ENCODE data around the gene VAMP1.
"Not testable (repeated sequence)": the region's sequence is repeated elsewhere in the genome, so short reads cannot be mapped to it uniquely, and the experiment has no call there.

The VAMP1 gene

DNA sequence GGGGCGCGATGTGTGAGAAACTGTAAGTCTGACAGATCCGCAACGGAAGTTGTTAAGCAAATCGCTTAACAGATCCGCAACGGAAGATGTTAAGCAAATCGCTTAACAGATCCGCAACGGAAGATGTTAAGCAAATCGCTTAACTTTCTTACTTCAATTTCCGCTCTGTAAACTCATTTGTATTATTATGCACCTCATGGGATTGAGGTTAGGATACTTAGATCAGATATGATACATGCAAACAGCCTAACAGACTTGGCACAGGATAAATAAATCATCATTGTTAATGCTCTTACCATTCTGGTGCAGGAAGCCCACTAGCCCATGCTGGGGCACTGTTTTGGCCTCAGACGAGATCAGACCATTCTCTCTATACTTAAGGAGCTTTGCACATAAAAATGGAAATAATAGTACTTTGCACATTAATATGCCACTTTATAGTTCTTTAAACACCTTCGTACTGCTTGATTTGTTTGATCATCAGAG lies 23.8 kb upstream of the VAMP1 start:
- Histone ChIP-seq H3K27ac (ENCODE audit: low read length) (peak overlapping the region; percentile 92), H4K20me1 (ENCODE audit: insufficient read depth, low read length) (no peaks in the 10 kb centered on the region), H3K9me3 (ENCODE audit: insufficient read depth, low read length) (no peaks in the 10 kb centered on the region), H3K79me2 (ENCODE audit: low read length) (peaks cover 56% of the 10 kb centered on the region), H3K4me3 (ENCODE audit: low read length) (peak overlapping the region; percentile 83), H3K4me2 (ENCODE audit: low read length) (peak overlapping the region; percentile 93), H3K27me3 (ENCODE audit: low read depth, low read length) (no peaks in the 10 kb centered on the region), H3K36me3 (replicated peaks; ENCODE audit: low read depth, low read length) (peaks cover 38% of the 10 kb centered on the region), H3K9ac (ENCODE audit: low read length) (peak overlapping the region; percentile 95), H2AFZ (ENCODE audit: low read depth, low read length) (peak overlapping the region; percentile 54), H3K4me1 (ENCODE audit: low read length) (peaks cover 17% of the 10 kb centered on the region)
- TF ChIP-seq, protein P1, sequence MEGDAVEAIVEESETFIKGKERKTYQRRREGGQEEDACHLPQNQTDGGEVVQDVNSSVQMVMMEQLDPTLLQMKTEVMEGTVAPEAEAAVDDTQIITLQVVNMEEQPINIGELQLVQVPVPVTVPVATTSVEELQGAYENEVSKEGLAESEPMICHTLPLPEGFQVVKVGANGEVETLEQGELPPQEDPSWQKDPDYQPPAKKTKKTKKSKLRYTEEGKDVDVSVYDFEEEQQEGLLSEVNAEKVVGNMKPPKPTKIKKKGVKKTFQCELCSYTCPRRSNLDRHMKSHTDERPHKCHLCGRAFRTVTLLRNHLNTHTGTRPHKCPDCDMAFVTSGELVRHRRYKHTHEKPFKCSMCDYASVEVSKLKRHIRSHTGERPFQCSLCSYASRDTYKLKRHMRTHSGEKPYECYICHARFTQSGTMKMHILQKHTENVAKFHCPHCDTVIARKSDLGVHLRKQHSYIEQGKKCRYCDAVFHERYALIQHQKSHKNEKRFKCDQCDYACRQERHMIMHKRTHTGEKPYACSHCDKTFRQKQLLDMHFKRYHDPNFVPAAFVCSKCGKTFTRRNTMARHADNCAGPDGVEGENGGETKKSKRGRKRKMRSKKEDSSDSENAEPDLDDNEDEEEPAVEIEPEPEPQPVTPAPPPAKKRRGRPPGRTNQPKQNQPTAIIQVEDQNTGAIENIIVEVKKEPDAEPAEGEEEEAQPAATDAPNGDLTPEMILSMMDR (IDR thresholded peaks at IDR 0.05; ENCODE audit: low read depth, low read length) = peak; percentile 14; the same call in 1 of the 2 replicates
- TF ChIP-seq EZH2phosphoT487 (IDR thresholded peaks at IDR 0.05; ENCODE audit: low read depth) = no peak

DNA sequence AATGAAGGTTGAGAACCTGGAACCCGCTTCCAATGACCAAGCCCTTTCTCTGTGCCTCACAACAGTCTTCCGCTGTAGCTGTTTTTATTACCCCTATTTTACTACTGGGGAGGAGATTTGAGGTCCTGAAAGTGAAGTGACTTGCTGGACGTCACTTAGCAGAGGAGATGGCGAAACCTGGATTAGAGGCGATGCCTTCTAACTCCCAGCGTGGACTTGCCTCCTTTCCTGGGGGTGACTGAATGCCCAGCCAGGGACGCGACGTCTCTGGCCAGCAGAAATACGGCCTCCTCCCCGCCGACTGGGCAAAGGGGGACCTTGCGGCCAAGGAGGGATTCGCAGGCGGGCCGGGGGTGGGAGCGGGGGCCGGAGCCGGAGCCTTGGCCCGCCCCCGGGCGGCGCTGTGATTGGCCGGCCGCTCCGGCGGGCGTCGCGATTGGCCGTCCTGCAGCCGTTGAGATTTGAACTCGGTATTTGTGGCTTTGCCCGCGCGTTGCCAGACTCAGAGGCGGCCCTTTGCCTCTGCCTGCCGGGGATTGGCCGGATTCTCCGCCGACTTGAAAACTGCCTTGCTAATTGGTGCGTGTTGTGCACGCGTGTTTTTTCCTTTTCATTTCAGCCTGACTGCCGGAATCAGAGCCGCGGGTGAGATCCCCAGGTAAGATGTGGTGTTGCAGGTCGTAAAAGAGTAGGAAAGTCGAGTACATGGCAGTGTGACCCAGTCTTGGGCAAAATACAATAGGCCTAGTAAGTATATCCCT lies 23.2 kb upstream of the VAMP1 start, which contains the start of gene NCAPD2:
NCAPD2 (plus strand) TSS at position 606 of the 761 bp plus-strand sequence. CDS start 997 bp downstream, outside the sequence.
- H3K27me3 ChIP-seq (ENCODE audit: low read depth, low read length) = no peaks in the 10 kb centered on the region
- peaks cover 50% of the 10 kb centered on the region for H3K79me2 ChIP-seq (ENCODE audit: low read length)
- H3K9ac ChIP-seq (ENCODE audit: low read length) = peak within 1 kb of the TSS; percentile 95
- no peak for TF ChIP-seq EZH2phosphoT487 (IDR thresholded peaks at IDR 0.05; ENCODE audit: low read depth)
- TF ChIP-seq, protein P1 (IDR thresholded peaks at IDR 0.05; ENCODE audit: low read depth, low read length) = no peak
- H3K9me3 ChIP-seq (ENCODE audit: insufficient read depth, low read length) = no peaks in the 10 kb centered on the region
- peak within 1 kb of the TSS; percentile 60 for H2AFZ ChIP-seq (ENCODE audit: low read depth, low read length)
- peaks cover 17% of the 10 kb centered on the region for H3K4me1 ChIP-seq (ENCODE audit: low read length)
- H3K4me2 ChIP-seq (ENCODE audit: low read length) = peak within 1 kb of the TSS; percentile 93
- peaks cover 32% of the 10 kb centered on the region for H3K36me3 ChIP-seq (replicated peaks; ENCODE audit: low read depth, low read length)
- H3K4me3 ChIP-seq (ENCODE audit: low read length) = peak within 1 kb of the TSS; percentile 83
- peak within 1 kb of the TSS; percentile 92 for H3K27ac ChIP-seq (ENCODE audit: low read length)
- no peaks in the 10 kb centered on the region for H4K20me1 ChIP-seq (ENCODE audit: insufficient read depth, low read length)

DNA sequence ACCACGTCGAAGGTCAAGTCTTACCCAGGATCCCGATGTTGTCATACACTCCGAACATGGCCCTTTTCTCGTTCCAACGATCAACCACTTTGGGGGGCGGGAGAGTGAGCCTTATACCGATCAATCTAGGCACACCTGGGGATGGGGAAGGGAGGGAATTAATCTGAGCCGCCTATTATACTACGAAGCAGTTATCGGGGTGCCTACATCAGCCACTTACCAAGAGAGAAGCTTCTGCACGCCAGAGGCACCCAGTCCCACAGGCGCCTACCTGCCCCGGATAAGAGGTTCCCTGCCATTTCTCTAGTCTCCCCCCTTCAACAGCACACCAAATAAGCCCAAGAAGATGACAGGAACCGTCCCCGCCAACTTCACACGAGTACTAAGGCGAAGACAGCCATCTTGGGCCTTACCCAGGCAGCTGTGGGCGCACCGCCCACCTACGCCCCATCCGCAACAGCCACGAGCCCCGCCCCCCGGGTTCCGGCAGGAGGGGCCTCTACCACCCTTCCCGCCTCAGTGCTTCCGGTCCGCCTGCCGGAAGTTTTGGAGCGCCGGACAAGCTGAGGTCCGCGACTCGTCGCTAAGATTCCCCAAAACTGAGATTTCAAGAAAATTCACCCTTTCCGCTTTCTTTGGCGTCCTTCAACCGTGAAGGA lies 22.5 kb upstream of the VAMP1 start, which contains the start of gene MRPL51:
MRPL51 (minus strand) TSS at position 425 of the 659 bp plus-strand sequence; CDS start at position 299, 126 bp downstream.
- H3K4me2 ChIP-seq (ENCODE audit: low read length) = peak within 1 kb of the TSS; percentile 93
- peak within 1 kb of the TSS; percentile 83 for H3K4me3 ChIP-seq (ENCODE audit: low read length)
- peak within 1 kb of the TSS; percentile 60 for H2AFZ ChIP-seq (ENCODE audit: low read depth, low read length)
- H3K9ac ChIP-seq (ENCODE audit: low read length) = peak within 1 kb of the TSS; percentile 95
- no peaks in the 10 kb centered on the region for H4K20me1 ChIP-seq (ENCODE audit: insufficient read depth, low read length)
- peaks cover 28% of the 10 kb centered on the region for H3K36me3 ChIP-seq (replicated peaks; ENCODE audit: low read depth, low read length)
- H3K9me3 ChIP-seq (ENCODE audit: insufficient read depth, low read length) = no peaks in the 10 kb centered on the region
- TF ChIP-seq EZH2phosphoT487 (IDR thresholded peaks at IDR 0.05; ENCODE audit: low read depth) = no peak
- TF ChIP-seq, protein P1 (IDR thresholded peaks at IDR 0.05; ENCODE audit: low read depth, low read length) = no peak
- H3K27me3 ChIP-seq (ENCODE audit: low read depth, low read length) = no peaks in the 10 kb centered on the region
- peaks cover 17% of the 10 kb centered on the region for H3K4me1 ChIP-seq (ENCODE audit: low read length)
- H3K27ac ChIP-seq (ENCODE audit: low read length) = peak within 1 kb of the TSS; percentile 92
- H3K79me2 ChIP-seq (ENCODE audit: low read length) = peaks cover 49% of the 10 kb centered on the region

DNA sequence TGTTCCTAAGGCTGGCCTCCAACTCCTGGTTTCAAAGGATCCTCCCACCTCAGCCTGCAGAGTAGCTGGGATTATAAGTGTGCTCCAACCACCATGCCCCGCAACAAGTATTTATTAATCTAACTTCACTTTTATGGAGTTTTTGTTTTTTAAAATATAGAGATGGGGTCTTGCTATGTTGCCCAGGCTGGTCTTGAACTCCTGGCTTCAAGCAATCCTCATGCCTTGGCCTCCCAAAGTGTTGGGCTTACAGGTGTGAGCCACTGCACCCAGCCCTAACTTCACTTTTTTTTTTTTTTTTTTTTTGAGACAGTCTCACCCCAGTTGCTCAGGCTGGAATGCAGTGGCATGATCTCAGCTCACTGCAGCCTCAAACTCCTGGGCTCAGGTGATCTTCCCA lies 20.2 kb upstream of the VAMP1 start:
- not testable (repeated sequence) for H3K27me3 ChIP-seq (ENCODE audit: low read depth, low read length); H3K4me2 ChIP-seq (ENCODE audit: low read length); H3K9me3 ChIP-seq (ENCODE audit: insufficient read depth, low read length)

More for the DNA sequence above, 20.2 kb upstream of the VAMP1 start:
- H2AFZ ChIP-seq (ENCODE audit: low read depth, low read length); H3K9ac ChIP-seq (ENCODE audit: low read length); H3K27ac ChIP-seq (ENCODE audit: low read length); H3K4me3 ChIP-seq (ENCODE audit: low read length); H4K20me1 ChIP-seq (ENCODE audit: insufficient read depth, low read length): not testable (repeated sequence)
- peaks cover 28% of the 10 kb centered on the region for H3K79me2 ChIP-seq (ENCODE audit: low read length)
- H3K4me1 ChIP-seq (ENCODE audit: low read length) = peaks cover 17% of the 10 kb centered on the region
- H3K36me3 ChIP-seq (replicated peaks; ENCODE audit: low read depth, low read length) = peaks cover 18% of the 10 kb centered on the region

All from OCI-LY3 (cell line).